PC-3 (cell line): ENCODE results near the gene HSFX2. TPM values are rescaled to one million over a fixed set of nuclear protein-coding genes. Genes with fewer than 3 reads are reported as not detected.
"Not testable (repeated sequence)": the region's sequence is repeated elsewhere in the genome, so short reads cannot be mapped to it uniquely, and the experiment has no call there.

ENCODE experiments used
- ATAC-seq: fragments of 200-7000 bp; cut with Tn5 transposase; 2 replicates; pipeline ENCODE4 v1.9.1; 2020; ENCODE audit warnings: mild to moderate bottlenecking, moderate library complexity
- BruUV-seq: library from RNA; stranded (reverse); fragments of 400-500 nt; replicated peaks from 2 replicates; lab custom pipeline; 2021; lab: Mats Ljungman, UMichigan
- CTCF ChIA-PET: fragments of 300-600 bp; sonication (Branson Sonifier 250); formaldehyde crosslinking; loops from one replicate; lab custom pipeline; 2022; ENCODE audit warnings: antibody characterized with exemption; lab: Charles Lee
- POLR2A ChIA-PET: fragments of 300-600 bp; sonication (Branson Sonifier 250); formaldehyde crosslinking; loops from one replicate; lab custom pipeline; 2022; ENCODE audit warnings: antibody characterized with exemption; ENCODE audit not compliant: unreplicated experiment; lab: Charles Lee
- DNase-seq: peaks from one replicate; pipeline ENCODE4 v3.0.0-alpha.2; 2015
- H2AFZ ChIP-seq: fragments of 300-600 bp; sonication (generic); 2 replicates; pipeline ENCODE4 v1.6.0; 2016; ENCODE audit warnings: antibody characterized with exemption, low read length
- H3F3A ChIP-seq: fragments of 300-600 bp; sonication (generic); one replicate; pipeline ENCODE4 v1.6.0; 2017; ENCODE audit warnings: antibody characterized with exemption, low read length, control low read depth, mild to moderate bottlenecking; ENCODE audit not compliant: unreplicated experiment
- H3K27ac ChIP-seq: fragments of 300-600 bp; sonication (generic); 2 replicates; pipeline ENCODE4 v1.5.1; 2016; ENCODE audit warnings: mild to moderate bottlenecking, low read length
- H3K27me3 ChIP-seq: fragments of 300-600 bp; sonication (generic); 2 replicates; pipeline ENCODE4 v1.6.1; 2016; ENCODE audit warnings: low read length, mixed read lengths
- H3K36me3 ChIP-seq: fragments of 300-600 bp; sonication (generic); 2 replicates; pipeline ENCODE4 v1.6.1; 2016; ENCODE audit warnings: low read depth, mixed run types, low read length, mixed read lengths
- H3K4me1 ChIP-seq: fragments of 300-600 bp; sonication (generic); 2 replicates; pipeline ENCODE4 v1.5.1; 2016; ENCODE audit warnings: low read length; ENCODE audit not compliant: insufficient read depth
- H3K4me2 ChIP-seq: fragments of 300-600 bp; sonication (generic); 2 replicates; pipeline ENCODE4 v1.6.0; 2016; ENCODE audit warnings: low read length
- H3K4me3 ChIP-seq: fragments of 300-600 bp; sonication (generic); 2 replicates; pipeline ENCODE4 v1.5.1; 2016; ENCODE audit warnings: mild to moderate bottlenecking, low read length, mixed read lengths
- H3K79me2 ChIP-seq: fragments of 300-600 bp; sonication (generic); 2 replicates; pipeline ENCODE4 v1.6.1; 2017; ENCODE audit warnings: low read length, mixed read lengths
- H3K9ac ChIP-seq: fragments of 300-600 bp; sonication (generic); 2 replicates; pipeline ENCODE4 v1.6.0; 2016; ENCODE audit warnings: mild to moderate bottlenecking, low read length
- H3K9me2 ChIP-seq: fragments of 300-600 bp; sonication (generic); replicated peaks from 2 replicates; pipeline ENCODE4 v1.6.1; 2016; ENCODE audit warnings: mixed run types, low read length, mixed read lengths
- H3K9me3 ChIP-seq: fragments of 300-600 bp; sonication (generic); 2 replicates; pipeline ENCODE4 v1.6.1; 2016; ENCODE audit warnings: low read length, mixed read lengths
- H4K20me1 ChIP-seq: fragments of 300-600 bp; sonication (generic); 2 replicates; pipeline ENCODE4 v1.6.1; 2016; ENCODE audit warnings: low read length, mixed read lengths
- intact Hi-C: fragments of 100-400 bp; cut with micrococcal nuclease; formaldehyde crosslinking; loops from 2 replicates; pipeline ENCODE4 v1.9.0; 2023
- total RNA-seq: library from RNA; depleted of rRNA; stranded (reverse); fragments of >200 nt; gene quantifications from 2 replicates; pipeline ENCODE4 v1.2.3, GENCODE V29; 2014; rRNA removed

HSFX2 gene
- total RNA-seq, 1 experiment from 2014 or later, result not detected

DNA sequence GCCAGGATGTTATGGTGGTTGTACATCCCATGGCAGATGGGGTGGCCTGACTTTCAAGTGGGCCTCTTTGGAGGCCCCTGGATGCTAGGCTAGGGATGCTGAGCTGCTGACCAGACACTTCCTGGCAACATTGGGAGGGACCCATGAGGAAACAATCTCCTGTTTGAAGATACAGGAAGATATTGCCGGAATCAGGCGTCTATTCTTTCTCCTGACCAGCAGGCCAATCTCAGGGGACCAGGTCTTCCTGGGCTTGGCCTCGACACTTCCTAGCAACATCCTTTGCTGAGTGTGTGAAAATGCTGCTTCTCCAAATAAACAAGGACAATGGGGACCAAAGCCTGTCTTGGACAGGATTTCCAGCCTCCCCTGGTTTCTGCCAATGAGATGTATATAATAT lies 47.3 kb downstream of the HSFX2 start:
- H3K79me2 ChIP-seq, H2AFZ ChIP-seq, BruUV-seq, CTCF ChIA-PET, H3K4me1 ChIP-seq, POLR2A ChIA-PET, H3K9ac ChIP-seq, intact Hi-C loops, H4K20me1 ChIP-seq, H3K27ac ChIP-seq, H3K36me3 ChIP-seq, H3K9me2 ChIP-seq, H3F3A ChIP-seq, H3K4me2 ChIP-seq, H3K4me3 ChIP-seq, DNase-seq, H3K27me3 ChIP-seq, ATAC-seq, H3K9me3 ChIP-seq: not testable (repeated sequence)

- H4K20me1 ChIP-seq, CTCF ChIA-PET, intact Hi-C loops, ATAC-seq, DNase-seq, POLR2A ChIA-PET, H3K27me3 ChIP-seq, H3K36me3 ChIP-seq, H3K4me3 ChIP-seq, BruUV-seq, H3K9ac ChIP-seq, H3K27ac ChIP-seq, H3K4me2 ChIP-seq, H3F3A ChIP-seq, H3K9me3 ChIP-seq, H3K9me2 ChIP-seq, H3K79me2 ChIP-seq, H2AFZ ChIP-seq, H3K4me1 ChIP-seq: not testable (repeated sequence)
Measured at GRCh38 chrX:149546962-149547361, 48.2 kb downstream of the HSFX2 start.

- H2AFZ ChIP-seq, H3K9ac ChIP-seq, H3K9me3 ChIP-seq, H3K27ac ChIP-seq, H3F3A ChIP-seq, H3K4me3 ChIP-seq, H3K36me3 ChIP-seq, ATAC-seq, H3K9me2 ChIP-seq, H3K27me3 ChIP-seq, H3K4me1 ChIP-seq, H4K20me1 ChIP-seq, BruUV-seq, H3K4me2 ChIP-seq, intact Hi-C loops, POLR2A ChIA-PET, CTCF ChIA-PET, H3K79me2 ChIP-seq: not testable (repeated sequence)
- peak; percentile 21 for DNase-seq
Measured at GRCh38 chrX:149545545-149546543, 49.3 kb downstream of the HSFX2 start.

Other genes starting within 250 kb of the HSFX2 start
- 68.4 and 72.9 TPM in 2 replicates for gene IDS, start 90.0 kb downstream of the HSFX2 start, total RNA-seq
- 21.7 and 25.9 TPM in 2 replicates for gene EOLA1, start 54.3 kb downstream of the HSFX2 start, total RNA-seq
- gene HSFX3, start 45.4 kb downstream of the HSFX2 start, total RNA-seq, result not detected in 2 replicates
- gene MAGEA9B, start 7.9 kb downstream of the HSFX2 start, total RNA-seq, result not detected in 2 replicates
- 13.1 and 14.9 TPM in 2 replicates for gene TMEM185A, start 36.5 kb upstream of the HSFX2 start, total RNA-seq
- gene MAGEA11, start 116.7 kb upstream of the HSFX2 start, total RNA-seq, result not detected in 2 replicates
- 0.11 TPM in 1 of 2 replicates, not detected in the other for gene HSFX1, start 178.8 kb upstream of the HSFX2 start, total RNA-seq
- gene MAGEA9, start 186.6 kb upstream of the HSFX2 start, total RNA-seq, result not detected in 2 replicates